H9 (cell line): ENCODE data around the gene AKNAD1. TPM values are rescaled to one million over a fixed set of nuclear protein-coding genes. Genes with fewer than 3 reads are reported as not detected.

Source experiments
- DNase-seq: peaks from one replicate; pipeline ENCODE4 v3.0.0-alpha.2; 2017
- H2AFZ ChIP-seq: one replicate; pipeline ENCODE4 v1.6.1; 2013; ENCODE audit warnings: mild to moderate bottlenecking, low read length, control low read depth, moderate library complexity
- H2AK5ac ChIP-seq: 2 replicates; pipeline ENCODE4 v1.6.1; 2013; ENCODE audit warnings: low read length, control low read depth, mixed read lengths; ENCODE audit not compliant: insufficient read length
- H2BK120ac ChIP-seq: one replicate; pipeline ENCODE4 v1.6.1; 2013; ENCODE audit warnings: low read depth, mild to moderate bottlenecking, low read length, control low read depth, inconsistent platforms; ENCODE audit not compliant: poor library complexity, severe bottlenecking
- H2BK12ac ChIP-seq: 2 replicates; pipeline ENCODE4 v1.6.1; 2013; ENCODE audit warnings: low read length, control low read depth, mixed read lengths, low read depth; ENCODE audit not compliant: insufficient read length
- H2BK15ac ChIP-seq: 2 replicates; pipeline ENCODE4 v1.6.1; 2013; ENCODE audit warnings: low read depth, low read length, control low read depth
- H2BK20ac ChIP-seq: one replicate; pipeline ENCODE4 v1.6.1; 2013; ENCODE audit warnings: low read depth, mild to moderate bottlenecking, low read length, control low read depth, inconsistent platforms; ENCODE audit not compliant: poor library complexity, severe bottlenecking
- H2BK5ac ChIP-seq: 2 replicates; pipeline ENCODE4 v1.6.1; 2013; ENCODE audit warnings: low read length, control low read depth, mixed read lengths; ENCODE audit not compliant: insufficient read length
- H3K14ac ChIP-seq: 2 replicates; pipeline ENCODE4 v1.6.1; 2013; ENCODE audit warnings: low read length, control low read depth; ENCODE audit not compliant: insufficient read depth
- H3K18ac ChIP-seq: 2 replicates; pipeline ENCODE4 v1.6.1; 2013; ENCODE audit warnings: low read depth, mild to moderate bottlenecking, mixed read lengths, low read length, control low read depth; ENCODE audit not compliant: insufficient read length
- H3K23ac ChIP-seq: 2 replicates; pipeline ENCODE4 v1.6.1; 2013; ENCODE audit warnings: low read length, control low read depth, mixed read lengths, low read depth; ENCODE audit not compliant: insufficient read length
- H3K23me2 ChIP-seq: 2 replicates; pipeline ENCODE4 v1.6.1; 2013; ENCODE audit warnings: low read depth, mild to moderate bottlenecking, mixed read lengths, low read length, control low read depth; ENCODE audit not compliant: insufficient read length, poor library complexity, severe bottlenecking
- H3K27ac ChIP-seq: 2 replicates; pipeline ENCODE4 v1.5.1; 2013; ENCODE audit warnings: low read length, control low read depth, mixed read lengths, low read depth; ENCODE audit not compliant: insufficient read length
- H3K27me3 ChIP-seq: 2 replicates; pipeline ENCODE4 v1.6.1; 2013; ENCODE audit warnings: low read length, control low read depth, inconsistent platforms; ENCODE audit not compliant: insufficient read depth
- H3K4ac ChIP-seq: 2 replicates; pipeline ENCODE4 v1.6.1; 2013; ENCODE audit warnings: low read depth, mild to moderate bottlenecking, control low read depth, inconsistent platforms, low read length, moderate library complexity
- H3K4me1 ChIP-seq: 2 replicates; pipeline ENCODE4 v1.6.1; 2013; ENCODE audit warnings: low read length, control low read depth, inconsistent platforms; ENCODE audit not compliant: insufficient read depth
- H3K4me2 ChIP-seq: 2 replicates; pipeline ENCODE4 v1.6.1; 2013; ENCODE audit warnings: low read length, control low read depth, mixed read lengths; ENCODE audit not compliant: insufficient read length, insufficient read depth
- H3K56ac ChIP-seq: 2 replicates; pipeline ENCODE4 v1.6.1; 2013; ENCODE audit warnings: low read depth, mild to moderate bottlenecking, mixed read lengths, low read length, control low read depth; ENCODE audit not compliant: insufficient read length
- H3K79me1 ChIP-seq: 2 replicates; pipeline ENCODE4 v1.6.1; 2013; ENCODE audit warnings: low read depth, mild to moderate bottlenecking, moderate library complexity, low read length, control low read depth, inconsistent platforms; ENCODE audit not compliant: insufficient read depth, poor library complexity, severe bottlenecking
- H3K79me2 ChIP-seq: 2 replicates; pipeline ENCODE4 v1.6.1; 2013; ENCODE audit warnings: low read length, control low read depth, inconsistent platforms; ENCODE audit not compliant: insufficient read depth
- H3K9ac ChIP-seq: 2 replicates; pipeline ENCODE4 v1.6.1; 2013; ENCODE audit warnings: low read length, control low read depth, mixed read lengths; ENCODE audit not compliant: insufficient read length; ENCODE audit errors: extremely low read depth
- H3K9me3 ChIP-seq: one replicate; pipeline ENCODE4 v1.6.1; 2013; ENCODE audit warnings: low read depth, low read length, inconsistent platforms; ENCODE audit not compliant: control insufficient read depth
- H3T11ph ChIP-seq: one replicate; pipeline ENCODE4 v1.6.1; 2013; ENCODE audit warnings: mild to moderate bottlenecking, low read length, control low read depth, inconsistent platforms
- H4K20me1 ChIP-seq: one replicate; pipeline ENCODE4 v1.6.1; 2013; ENCODE audit not compliant: control insufficient read depth, insufficient read length, insufficient read depth
- H4K5ac ChIP-seq: 2 replicates; pipeline ENCODE4 v1.6.1; 2013; ENCODE audit warnings: low read depth, mild to moderate bottlenecking, mixed read lengths, low read length, control low read depth; ENCODE audit not compliant: insufficient read length
- H4K8ac ChIP-seq: replicated peaks from 2 replicates; pipeline ENCODE4 v1.6.1; 2013; ENCODE audit warnings: low read length, control low read depth, mixed read lengths, low read depth; ENCODE audit not compliant: insufficient read length
- H4K91ac ChIP-seq: 2 replicates; pipeline ENCODE4 v1.6.1; 2013; ENCODE audit warnings: low read depth, mild to moderate bottlenecking, moderate library complexity, mixed read lengths, low read length, control low read depth; ENCODE audit not compliant: insufficient read length
- H3K27ac Mint-ChIP-seq, 3 experiments: 2 replicates in 2 of 3; 3 replicates in 1 of 3; pipeline ENCODE4 v1.8.0; 2020 to 2021; ENCODE audit warnings: mixed read lengths in 3 of 3, mild to moderate bottlenecking in 1 of 3, moderate library complexity in 1 of 3
- H3K27me3 Mint-ChIP-seq: 2 replicates; pipeline ENCODE4 v1.8.0; 2021; ENCODE audit warnings: low read depth, mild to moderate bottlenecking, moderate library complexity, mixed read lengths
- H3K36me3 Mint-ChIP-seq, 3 experiments: 2 replicates in 2 of 3; 3 replicates in 1 of 3; pipeline ENCODE4 v1.8.0; 2020 to 2021; ENCODE audit warnings: low read depth in 3 of 3, mixed read lengths in 3 of 3; ENCODE audit not compliant: insufficient read depth in 1 of 3
- H3K4me1 Mint-ChIP-seq, 2 experiments: 2 replicates each; pipeline ENCODE4 v1.8.0; 2020; ENCODE audit warnings: mixed read lengths in 2 of 2
- H3K4me3 Mint-ChIP-seq, 2 experiments: 2 replicates in 1 of 2; 3 replicates in 1 of 2; pipeline ENCODE4 v1.8.0; 2020 to 2021; ENCODE audit warnings: mild to moderate bottlenecking in 2 of 2, mixed read lengths in 2 of 2, moderate library complexity in 1 of 2
- H3K9me3 Mint-ChIP-seq, 2 experiments: 2 replicates in 1 of 2; 3 replicates in 1 of 2; pipeline ENCODE4 v1.8.0; 2020; ENCODE audit warnings: mild to moderate bottlenecking in 2 of 2, mixed read lengths in 2 of 2, moderate library complexity in 1 of 2
- CTCF ChIP-seq: fragments of 200-600 bp; sonication (generic); conservative IDR thresholded peaks from 3 replicates; pipeline ENCODE4 v1.8.0; 2021; ENCODE audit warnings: antibody characterized with exemption, mild to moderate bottlenecking
- WGBS: extraction: QIAGEN DNeasy Blood & Tissue Kit; methylation state at CpG from one replicate; pipeline ENCODE4 v1.1.7; 2013; ENCODE audit warnings: missing lambda C conversion rate, low lambda C conversion rate, mixed read lengths; ENCODE audit not compliant: insufficient read length; ENCODE audit errors: extremely low coverage; 5-methylcytosine and 5-hydroxymethylcytosine counted together
- total RNA-seq: library from RNA; stranded (reverse); gene quantifications from 2 replicates; pipeline ENCODE4 v1.2.1, GENCODE V29; 2021

The AKNAD1 gene
- total RNA-seq, 1 experiment from 2014 or later, result not detected

GRCh38 chr1:108832929-108833328, 24.0 kb downstream of the AKNAD1 start:
- Histone ChIP-seq H3K4me1 (no peaks in the 10 kb centered on the region), H2BK15ac (no peak overlapping the region), H4K20me1 (no peaks in the 10 kb centered on the region), H3K18ac (no peak overlapping the region), H3K79me1 (no peaks in the 10 kb centered on the region), H4K8ac (no peak overlapping the region), H3K56ac (no peak overlapping the region), H4K91ac (no peak overlapping the region), H3T11ph (no peak overlapping the region), H3K4me2 (no peak overlapping the region), H3K79me2 (no peaks in the 10 kb centered on the region), H2BK12ac (no peak overlapping the region), H2BK120ac (no peak overlapping the region), H3K23me2 (no peaks in the 10 kb centered on the region), H3K14ac (no peak overlapping the region), H2AFZ (no peak overlapping the region), H3K9ac (no peak overlapping the region), H3K27me3 (no peaks in the 10 kb centered on the region), H2AK5ac (no peak overlapping the region), H3K23ac (no peak overlapping the region), H4K5ac (no peak overlapping the region), H3K4ac (no peak overlapping the region), H2BK20ac (no peak overlapping the region), H2BK5ac (no peak overlapping the region), H3K27ac (no peak overlapping the region), H3K9me3 (no peaks in the 10 kb centered on the region)
- no CpG with 5 or more reads among the region's 2 CpGs for WGBS
- Mint-ChIP-seq H3K36me3 (no peaks in the 10 kb centered on the region), H3K27ac (no peak overlapping the region), H3K27me3 (no peaks in the 10 kb centered on the region), H3K4me3 (no peak overlapping the region), H3K4me1 (peaks cover 7 to 10% of the 10 kb centered on the region in 2 experiments; a peak in 3 of 4 replicates), H3K9me3 (no peaks in the 10 kb centered on the region)
- DNase-seq, result no peak
- no peak for TF ChIP-seq CTCF
